H9 (cell line): ENCODE results near the gene ZBTB48. TPM values are rescaled to one million over a fixed set of nuclear protein-coding genes. Genes with fewer than 3 reads are reported as not detected.

Experiments
- DNase-seq: peaks from one replicate; pipeline ENCODE4 v3.0.0-alpha.2; 2017
- H2AFZ ChIP-seq: one replicate; pipeline ENCODE4 v1.6.1; 2013; ENCODE audit warnings: mild to moderate bottlenecking, low read length, control low read depth, moderate library complexity
- H2AK5ac ChIP-seq: 2 replicates; pipeline ENCODE4 v1.6.1; 2013; ENCODE audit warnings: low read length, control low read depth, mixed read lengths; ENCODE audit not compliant: insufficient read length
- H2BK120ac ChIP-seq: one replicate; pipeline ENCODE4 v1.6.1; 2013; ENCODE audit warnings: low read depth, mild to moderate bottlenecking, low read length, control low read depth, inconsistent platforms; ENCODE audit not compliant: poor library complexity, severe bottlenecking
- H2BK12ac ChIP-seq: 2 replicates; pipeline ENCODE4 v1.6.1; 2013; ENCODE audit warnings: low read length, control low read depth, mixed read lengths, low read depth; ENCODE audit not compliant: insufficient read length
- H2BK15ac ChIP-seq: 2 replicates; pipeline ENCODE4 v1.6.1; 2013; ENCODE audit warnings: low read depth, low read length, control low read depth
- H2BK20ac ChIP-seq: one replicate; pipeline ENCODE4 v1.6.1; 2013; ENCODE audit warnings: low read depth, mild to moderate bottlenecking, low read length, control low read depth, inconsistent platforms; ENCODE audit not compliant: poor library complexity, severe bottlenecking
- H2BK5ac ChIP-seq: 2 replicates; pipeline ENCODE4 v1.6.1; 2013; ENCODE audit warnings: low read length, control low read depth, mixed read lengths; ENCODE audit not compliant: insufficient read length
- H3K14ac ChIP-seq: 2 replicates; pipeline ENCODE4 v1.6.1; 2013; ENCODE audit warnings: low read length, control low read depth; ENCODE audit not compliant: insufficient read depth
- H3K18ac ChIP-seq: 2 replicates; pipeline ENCODE4 v1.6.1; 2013; ENCODE audit warnings: low read depth, mild to moderate bottlenecking, mixed read lengths, low read length, control low read depth; ENCODE audit not compliant: insufficient read length
- H3K23ac ChIP-seq: 2 replicates; pipeline ENCODE4 v1.6.1; 2013; ENCODE audit warnings: low read length, control low read depth, mixed read lengths, low read depth; ENCODE audit not compliant: insufficient read length
- H3K23me2 ChIP-seq: 2 replicates; pipeline ENCODE4 v1.6.1; 2013; ENCODE audit warnings: low read depth, mild to moderate bottlenecking, mixed read lengths, low read length, control low read depth; ENCODE audit not compliant: insufficient read length, poor library complexity, severe bottlenecking
- H3K27ac ChIP-seq: 2 replicates; pipeline ENCODE4 v1.5.1; 2013; ENCODE audit warnings: low read length, control low read depth, mixed read lengths, low read depth; ENCODE audit not compliant: insufficient read length
- H3K27me3 ChIP-seq: 2 replicates; pipeline ENCODE4 v1.6.1; 2013; ENCODE audit warnings: low read length, control low read depth, inconsistent platforms; ENCODE audit not compliant: insufficient read depth
- H3K4ac ChIP-seq: 2 replicates; pipeline ENCODE4 v1.6.1; 2013; ENCODE audit warnings: low read depth, mild to moderate bottlenecking, control low read depth, inconsistent platforms, low read length, moderate library complexity
- H3K4me1 ChIP-seq: 2 replicates; pipeline ENCODE4 v1.6.1; 2013; ENCODE audit warnings: low read length, control low read depth, inconsistent platforms; ENCODE audit not compliant: insufficient read depth
- H3K4me2 ChIP-seq: 2 replicates; pipeline ENCODE4 v1.6.1; 2013; ENCODE audit warnings: low read length, control low read depth, mixed read lengths; ENCODE audit not compliant: insufficient read length, insufficient read depth
- H3K56ac ChIP-seq: 2 replicates; pipeline ENCODE4 v1.6.1; 2013; ENCODE audit warnings: low read depth, mild to moderate bottlenecking, mixed read lengths, low read length, control low read depth; ENCODE audit not compliant: insufficient read length
- H3K79me1 ChIP-seq: 2 replicates; pipeline ENCODE4 v1.6.1; 2013; ENCODE audit warnings: low read depth, mild to moderate bottlenecking, moderate library complexity, low read length, control low read depth, inconsistent platforms; ENCODE audit not compliant: insufficient read depth, poor library complexity, severe bottlenecking
- H3K79me2 ChIP-seq: 2 replicates; pipeline ENCODE4 v1.6.1; 2013; ENCODE audit warnings: low read length, control low read depth, inconsistent platforms; ENCODE audit not compliant: insufficient read depth
- H3K9ac ChIP-seq: 2 replicates; pipeline ENCODE4 v1.6.1; 2013; ENCODE audit warnings: low read length, control low read depth, mixed read lengths; ENCODE audit not compliant: insufficient read length; ENCODE audit errors: extremely low read depth
- H3K9me3 ChIP-seq: one replicate; pipeline ENCODE4 v1.6.1; 2013; ENCODE audit warnings: low read depth, low read length, inconsistent platforms; ENCODE audit not compliant: control insufficient read depth
- H3T11ph ChIP-seq: one replicate; pipeline ENCODE4 v1.6.1; 2013; ENCODE audit warnings: mild to moderate bottlenecking, low read length, control low read depth, inconsistent platforms
- H4K20me1 ChIP-seq: one replicate; pipeline ENCODE4 v1.6.1; 2013; ENCODE audit not compliant: control insufficient read depth, insufficient read length, insufficient read depth
- H4K5ac ChIP-seq: 2 replicates; pipeline ENCODE4 v1.6.1; 2013; ENCODE audit warnings: low read depth, mild to moderate bottlenecking, mixed read lengths, low read length, control low read depth; ENCODE audit not compliant: insufficient read length
- H4K8ac ChIP-seq: replicated peaks from 2 replicates; pipeline ENCODE4 v1.6.1; 2013; ENCODE audit warnings: low read length, control low read depth, mixed read lengths, low read depth; ENCODE audit not compliant: insufficient read length
- H4K91ac ChIP-seq: 2 replicates; pipeline ENCODE4 v1.6.1; 2013; ENCODE audit warnings: low read depth, mild to moderate bottlenecking, moderate library complexity, mixed read lengths, low read length, control low read depth; ENCODE audit not compliant: insufficient read length
- H3K27ac Mint-ChIP-seq, 3 experiments: 2 replicates in 2 of 3; 3 replicates in 1 of 3; pipeline ENCODE4 v1.8.0; 2020 to 2021; ENCODE audit warnings: mixed read lengths in 3 of 3, mild to moderate bottlenecking in 1 of 3, moderate library complexity in 1 of 3
- H3K27me3 Mint-ChIP-seq: 2 replicates; pipeline ENCODE4 v1.8.0; 2021; ENCODE audit warnings: low read depth, mild to moderate bottlenecking, moderate library complexity, mixed read lengths
- H3K36me3 Mint-ChIP-seq, 3 experiments: 2 replicates in 2 of 3; 3 replicates in 1 of 3; pipeline ENCODE4 v1.8.0; 2020 to 2021; ENCODE audit warnings: low read depth in 3 of 3, mixed read lengths in 3 of 3; ENCODE audit not compliant: insufficient read depth in 1 of 3
- H3K4me1 Mint-ChIP-seq, 2 experiments: 2 replicates each; pipeline ENCODE4 v1.8.0; 2020; ENCODE audit warnings: mixed read lengths in 2 of 2
- H3K4me3 Mint-ChIP-seq, 2 experiments: 2 replicates in 1 of 2; 3 replicates in 1 of 2; pipeline ENCODE4 v1.8.0; 2020 to 2021; ENCODE audit warnings: mild to moderate bottlenecking in 2 of 2, mixed read lengths in 2 of 2, moderate library complexity in 1 of 2
- H3K9me3 Mint-ChIP-seq, 2 experiments: 2 replicates in 1 of 2; 3 replicates in 1 of 2; pipeline ENCODE4 v1.8.0; 2020; ENCODE audit warnings: mild to moderate bottlenecking in 2 of 2, mixed read lengths in 2 of 2, moderate library complexity in 1 of 2
- CTCF ChIP-seq: fragments of 200-600 bp; sonication (generic); conservative IDR thresholded peaks from 3 replicates; pipeline ENCODE4 v1.8.0; 2021; ENCODE audit warnings: antibody characterized with exemption, mild to moderate bottlenecking
- WGBS: extraction: QIAGEN DNeasy Blood & Tissue Kit; methylation state at CpG from one replicate; pipeline ENCODE4 v1.1.7; 2013; ENCODE audit warnings: missing lambda C conversion rate, low lambda C conversion rate, mixed read lengths; ENCODE audit not compliant: insufficient read length; ENCODE audit errors: extremely low coverage; 5-methylcytosine and 5-hydroxymethylcytosine counted together
- total RNA-seq: library from RNA; stranded (reverse); gene quantifications from 2 replicates; pipeline ENCODE4 v1.2.1, GENCODE V29; 2021

Gene ZBTB48
- total RNA-seq, 1 experiment from 2014 or later, result 33.2 TPM

GRCh38 chr1:6531996-6532395, 47.8 kb upstream of the ZBTB48 start:
- Histone ChIP-seq H3K27me3 (no peaks in the 10 kb centered on the region), H3K9ac (no peak overlapping the region), H3K4me1 (no peaks in the 10 kb centered on the region), H3T11ph (no peak overlapping the region), H3K14ac (no peak overlapping the region), H4K5ac (no peak overlapping the region), H4K91ac (no peak overlapping the region), H2BK15ac (no peak overlapping the region), H3K56ac (no peak overlapping the region), H2AK5ac (no peak overlapping the region), H3K4me2 (no peak overlapping the region), H3K79me1 (no peaks in the 10 kb centered on the region), H2BK20ac (no peak overlapping the region), H2BK120ac (no peak overlapping the region), H3K4ac (no peak overlapping the region), H3K18ac (no peak overlapping the region), H3K9me3 (no peaks in the 10 kb centered on the region), H3K79me2 (no peaks in the 10 kb centered on the region), H3K23me2 (no peaks in the 10 kb centered on the region), H2AFZ (no peak overlapping the region), H2BK5ac (no peak overlapping the region), H4K8ac (no peak overlapping the region), H4K20me1 (no peaks in the 10 kb centered on the region), H2BK12ac (no peak overlapping the region), H3K23ac (no peak overlapping the region), H3K27ac (no peak overlapping the region)
- Mint-ChIP-seq H3K4me1 (no peaks in the 10 kb centered on the region), H3K27me3 (no peaks in the 10 kb centered on the region), H3K9me3 (no peaks in the 10 kb centered on the region), H3K36me3 (peaks cover 32 to 69% (median 68%) of the 10 kb centered on the region in 3 experiments; a peak in 6 of 7 replicates), H3K4me3 (no peak overlapping the region), H3K27ac (no peak overlapping the region)
- no CpG with 5 or more reads among the region's 5 CpGs for WGBS
- DNase-seq, result no peak
- no peak for TF ChIP-seq CTCF
